ENCODE measurements around the gene HK3.

The HK3 gene

DNA sequence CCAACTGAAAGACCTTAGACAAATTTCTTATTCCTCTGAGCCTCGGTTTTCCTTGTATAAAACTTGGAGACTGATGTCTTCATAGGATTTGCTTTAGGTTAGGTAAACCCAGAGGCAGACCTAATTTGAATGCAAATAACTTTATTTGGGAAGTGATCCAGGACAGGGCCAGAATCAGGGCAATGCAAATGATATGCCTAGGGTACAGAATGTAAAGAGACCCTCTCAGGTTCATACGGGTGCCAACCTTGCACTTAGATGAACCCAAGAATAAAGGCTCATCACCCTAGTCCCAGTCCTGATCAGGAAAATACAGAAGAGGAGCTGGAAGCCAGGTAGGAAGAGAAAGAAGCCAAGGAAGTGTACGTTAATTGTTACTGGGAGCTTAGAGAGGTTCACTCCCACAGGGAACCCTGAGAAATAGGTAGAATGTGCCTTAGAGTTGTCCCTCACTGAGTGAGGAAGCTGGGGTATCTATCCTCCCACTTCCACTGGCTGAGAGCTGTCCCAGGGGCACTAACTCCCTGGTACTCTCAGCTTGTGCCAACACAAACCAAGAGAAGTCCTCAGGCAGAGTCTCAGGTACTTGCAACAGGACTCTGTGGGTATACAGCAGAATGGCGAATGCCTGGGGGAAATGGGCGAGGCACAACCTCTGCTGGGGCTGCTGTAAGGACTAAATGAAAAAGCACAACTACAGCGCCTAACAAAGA lies 3.1 kb upstream of the HK3 start:
- DNase-seq: no peak

GRCh38 chr5:176901260-176902101 lies 2.3 kb upstream of the HK3 start:
- no peak for DNase-seq

GRCh38 chr5:176900780-176901204 lies 1.6 kb upstream of the HK3 start:
- DNase-seq: no peak

- peak in 3 of 56 donors; percentile 8 to 16 (median 14) for DNase-seq
These were observed 1.0 kb upstream of the HK3 start for GRCh38 chr5:176899946-176900779.

DNA sequence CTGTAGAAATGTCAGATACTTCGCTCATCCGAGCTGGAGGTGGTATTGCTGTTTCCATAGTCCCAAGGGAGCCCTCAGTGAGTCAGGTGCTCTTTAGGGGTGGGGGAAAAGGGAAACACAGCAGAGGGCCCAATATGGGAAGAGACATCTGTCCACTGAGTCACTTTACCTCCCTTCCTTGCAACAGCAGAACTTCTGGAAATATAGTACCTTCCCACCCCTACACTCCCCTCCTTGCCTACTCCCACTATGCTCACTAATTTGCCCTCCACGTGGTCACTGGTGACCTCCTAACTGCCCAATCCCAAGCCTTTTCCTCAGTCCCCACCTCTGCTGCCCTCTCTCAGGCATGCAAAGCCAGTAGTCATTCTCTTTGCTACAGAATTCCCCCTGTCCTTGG lies 1.9 kb downstream of the HK3 start:
- DNase-seq: no peak

DNA sequence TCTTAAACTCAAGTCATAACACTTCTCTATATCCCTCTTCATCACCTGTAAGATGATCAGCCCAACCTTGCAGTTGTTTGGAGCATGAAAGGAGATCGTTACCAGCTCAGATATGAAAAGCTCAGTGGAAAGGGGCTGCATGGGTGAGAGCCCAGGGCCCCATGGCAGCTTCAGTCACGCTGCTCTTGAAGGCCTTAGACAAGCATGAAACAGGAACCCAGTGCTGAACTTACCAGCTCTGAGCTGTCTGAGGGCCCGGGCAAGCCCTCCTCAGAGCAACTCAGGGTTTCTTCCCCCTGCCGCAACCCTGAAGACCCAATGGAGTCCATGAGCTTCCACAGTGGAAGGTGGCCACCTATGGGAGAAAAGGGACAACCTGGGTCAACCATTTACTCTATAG lies 3.3 kb downstream of the HK3 start:
- no peak for DNase-seq

DNA sequence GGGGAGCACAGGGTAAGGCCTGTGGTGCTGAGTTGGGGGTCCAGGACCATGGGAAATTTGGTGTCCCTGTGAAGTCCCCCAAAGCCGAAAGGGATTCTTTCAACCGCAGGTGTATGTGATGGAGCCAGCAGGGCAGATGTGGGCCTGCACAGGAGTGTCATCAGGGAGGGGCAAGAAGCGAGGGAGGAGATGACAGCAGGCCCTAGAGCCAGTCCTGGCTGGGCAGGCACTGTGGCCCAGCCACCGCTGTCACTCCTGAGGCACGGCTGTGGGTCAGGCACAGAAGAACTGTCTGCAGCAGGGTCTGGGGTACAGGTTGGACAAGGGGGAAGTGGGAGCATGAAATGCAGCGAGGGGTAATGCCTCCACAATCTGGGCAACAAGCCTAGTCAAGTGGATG lies 4.8 kb downstream of the HK3 start:
- DNase-seq: no peak

GRCh38 chr5:176892663-176893062 lies 6.5 kb downstream of the HK3 start:
- no peak for DNase-seq

GRCh38 chr5:176891331-176891958 lies 7.7 kb downstream of the HK3 start:
- no peak for DNase-seq

DNA sequence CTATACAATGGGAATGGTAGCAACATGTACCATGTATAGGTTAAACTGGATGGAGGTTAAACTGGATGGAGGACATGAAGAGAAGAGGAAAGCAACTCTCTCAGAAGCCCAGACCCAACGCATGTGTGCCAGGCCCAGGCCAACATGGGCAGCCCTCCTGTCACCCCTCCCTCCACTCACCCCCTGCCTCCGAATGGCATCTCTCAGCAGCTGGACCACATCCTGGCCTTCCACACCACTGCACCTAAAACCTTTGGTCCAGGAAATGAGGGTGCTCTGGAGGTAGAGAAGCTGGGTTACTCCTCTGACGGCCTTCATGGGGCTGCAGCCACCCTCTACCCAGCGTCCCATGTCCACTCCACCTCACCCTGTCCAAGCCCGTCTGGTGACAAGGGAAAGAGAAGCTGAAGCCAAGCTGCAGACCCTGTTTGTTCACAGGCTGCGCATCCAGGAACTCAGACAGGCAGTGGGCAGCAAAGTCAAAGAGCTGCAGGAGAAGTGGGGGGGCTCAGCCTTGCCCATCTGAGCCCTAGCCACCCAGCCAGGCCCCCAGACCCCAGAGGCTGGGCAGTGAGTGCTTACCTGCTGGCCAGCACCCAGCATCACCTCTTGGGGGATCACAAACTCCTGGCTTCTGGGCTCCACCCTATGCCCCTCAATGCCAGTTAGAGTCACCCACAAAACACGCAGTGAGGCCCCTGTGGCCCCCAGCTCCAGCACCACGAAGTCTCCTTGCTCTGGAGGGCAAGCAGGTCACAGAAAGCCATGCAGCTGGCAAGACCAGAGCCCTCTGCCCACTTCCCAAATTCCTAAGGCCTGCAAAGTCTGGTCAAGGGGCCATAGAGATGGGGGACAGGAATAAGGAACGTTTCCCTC lies 8.5 kb downstream of the HK3 start:
- DNase-seq: no peak

DNA sequence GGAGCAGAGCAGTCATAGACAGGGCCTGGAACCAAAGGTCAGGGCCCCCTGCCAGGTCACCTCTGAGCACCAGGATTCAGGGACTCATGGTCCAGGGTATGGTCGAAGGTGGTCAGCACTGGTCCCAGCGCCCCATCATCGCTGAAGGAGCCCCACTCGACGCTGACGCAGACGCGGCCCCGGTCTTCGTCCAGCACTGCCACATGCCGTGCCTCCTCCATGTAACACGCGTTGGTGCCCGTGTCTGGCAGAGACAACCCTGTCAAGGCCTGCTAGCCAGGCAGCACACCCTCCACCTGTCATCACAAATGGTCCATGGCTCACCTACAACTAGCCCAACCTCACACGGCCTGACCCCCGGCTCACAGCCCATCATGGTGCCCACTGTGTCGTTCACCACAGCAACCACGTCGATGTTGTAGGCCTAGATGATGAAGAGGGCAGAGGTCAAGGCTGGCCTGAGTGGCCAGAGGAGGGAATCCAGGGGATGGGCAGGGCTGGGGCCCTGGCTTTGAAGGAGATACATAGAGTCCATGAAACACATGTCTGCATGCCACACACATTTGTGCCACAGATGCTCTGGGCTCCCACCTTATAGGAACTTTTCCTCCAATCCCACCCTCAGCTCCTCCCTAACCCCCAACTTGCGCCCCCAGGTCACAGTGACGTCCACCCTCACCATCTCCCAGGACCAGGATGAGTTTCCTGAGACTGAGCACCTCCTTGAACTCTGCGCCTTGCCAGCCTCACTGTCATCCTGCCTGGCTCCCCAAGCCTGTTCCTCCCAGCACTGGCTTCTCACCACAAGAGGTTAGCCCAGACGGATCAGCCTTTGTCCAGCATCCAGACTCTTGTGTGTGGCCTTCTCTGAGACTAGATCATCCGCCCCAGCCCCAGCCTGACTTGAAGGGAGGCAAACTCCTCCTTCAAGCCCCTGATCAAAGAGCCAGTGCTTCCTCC lies 9.5 kb downstream of the HK3 start:
- DNase-seq: no peak

GRCh38 chr5:176888865-176889165 lies 10.3 kb downstream of the HK3 start:
- DNase-seq: no peak

GRCh38 chr5:176888016-176888864 lies 10.9 kb downstream of the HK3 start:
- DNase-seq: no peak

DNA sequence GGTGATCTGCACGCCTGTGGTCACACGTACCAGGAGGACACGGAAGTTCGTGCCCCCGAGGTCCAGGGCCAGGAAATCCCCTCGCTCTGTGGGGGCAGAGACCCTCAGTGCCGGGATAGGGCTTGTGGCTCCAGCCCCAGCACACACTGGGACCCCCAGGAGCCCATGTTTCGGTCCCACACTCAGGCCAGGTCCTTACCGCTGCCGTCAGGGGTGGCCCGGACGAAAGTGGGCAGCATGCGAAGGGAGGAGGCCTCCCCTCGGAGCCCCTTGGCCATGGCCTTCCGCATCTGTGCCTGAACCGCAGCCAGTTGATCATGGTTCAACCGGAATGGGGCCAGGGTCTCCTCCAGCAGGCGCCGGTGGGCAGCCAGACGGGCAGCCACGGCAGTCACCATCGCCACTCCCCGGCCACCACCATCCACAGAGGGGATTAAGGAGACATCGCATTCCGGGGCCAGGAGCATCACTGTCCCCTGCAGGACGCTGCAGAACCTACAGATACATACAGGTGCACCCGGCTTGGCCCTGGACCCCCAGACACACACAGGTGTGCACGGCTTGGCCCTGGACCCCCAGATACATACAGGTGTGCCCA lies 11.8 kb downstream of the HK3 start:
- DNase-seq: no peak

- DNase-seq: no peak
These were observed 12.6 kb downstream of the HK3 start for GRCh38 chr5:176886336-176887251.

DNA sequence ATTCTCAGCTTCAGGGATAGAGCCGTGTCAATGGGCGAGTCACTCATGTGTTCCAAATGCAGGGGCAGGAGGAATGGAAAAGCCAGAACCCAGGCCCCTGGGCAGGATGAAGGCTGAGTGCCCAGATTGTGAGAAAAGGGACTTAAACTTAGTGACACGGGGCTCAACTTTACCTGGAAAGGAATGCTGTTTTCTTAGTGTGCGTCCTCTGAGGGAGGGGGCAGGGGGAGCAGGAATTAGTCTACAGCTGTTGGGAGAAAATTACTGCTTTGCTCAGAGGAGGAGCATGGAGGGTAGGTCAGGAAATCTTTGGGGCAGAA lies 14.6 kb downstream of the HK3 start:
- no peak for DNase-seq

Data from nucleus accumbens (tissue), 56 donors.